Right lobe of liver (tissue), 6 donors: Measurements from ENCODE around the gene TIMM44. TPM values are rescaled to one million over a fixed set of nuclear protein-coding genes. Genes with fewer than 3 reads are reported as not detected.

Source experiments
- ATAC-seq, 4 donors: fragments of 200-7000 bp; cut with Tn5 transposase; one replicate each; pipeline ENCODE4 v1.9.1; 2020; ENCODE audit warnings: mild to moderate bottlenecking in 4 of 4, moderate library complexity in 4 of 4
- DNase-seq, 3 donors: peaks; one replicate each; pipeline ENCODE4 v3.0.0-alpha.2; 2020
- H3K27ac ChIP-seq, 3 donors: fragments of 200-600 bp; one replicate each; pipeline ENCODE4 v1.8.0; 2022
- H3K27me3 ChIP-seq, 2 donors: fragments of 200-600 bp; one replicate each; pipeline ENCODE4 v1.8.0; 2022
- H3K36me3 ChIP-seq, 4 donors: fragments of 200-600 bp; sonication (generic) in 1 of 4; one replicate each; pipeline versions ENCODE4 v1.5.1 to v1.8.0; 2017 to 2022; ENCODE audit warnings: control low read depth in 1 of 4
- H3K4me1 ChIP-seq, 4 donors: fragments of 200-600 bp; sonication (generic) in 1 of 4; one replicate each; pipeline versions ENCODE4 v1.5.1 to v1.8.0; 2017 to 2022; ENCODE audit warnings: control low read depth in 1 of 4
- H3K4me3 ChIP-seq, 3 donors: fragments of 200-600 bp; one replicate each; pipeline ENCODE4 v1.8.0; 2022
- H3K9me3 ChIP-seq, 4 donors: fragments of 200-600 bp; sonication (generic) in 1 of 4; one replicate each; pipeline versions ENCODE4 v1.5.1 to v1.8.0; 2017 to 2022; ENCODE audit warnings: control low read depth in 1 of 4
- CTCF ChIP-seq, 4 donors: fragments of 200-600 bp in 3 of 4; fragments of 450-650 bp in 1 of 4; IDR thresholded peaks; one replicate each; pipeline versions ENCODE4 v1.5.1 to v1.8.0; 2016 to 2022; ENCODE audit warnings: antibody characterized with exemption in 4 of 4, mild to moderate bottlenecking in 2 of 4
- POLR2A ChIP-seq: fragments of 450-650 bp; IDR thresholded peaks from one replicate; pipeline ENCODE4 v1.6.1; 2017; ENCODE audit warnings: antibody characterized with exemption, mild to moderate bottlenecking
- WGBS: methylation state at CpG from one replicate; pipeline ENCODE4 v1.1.6; 2018; ENCODE audit warnings: low coverage, low lambda C conversion rate; ENCODE audit not compliant: insufficient coverage; ENCODE audit errors: missing lambda C conversion rate; 5-methylcytosine and 5-hydroxymethylcytosine counted together
- intact Hi-C, 2 donors: fragments of 100-400 bp; cut with DNase I; formaldehyde crosslinking; loops; one replicate each; pipeline versions ENCODE4 v1.11.2 to v1.14.1; 2022
- total RNA-seq, 6 experiments: library from RNA; depleted of rRNA in 2 of 6; stranded (reverse); fragments of >200 nt in 2 of 6; fragmentation: NEBNext Ultra II Directional in 3 of 6; extraction: Animal tissue kit (Norgen Biotek cat#: 25700) in 3 of 6; gene quantifications; one replicate each; pipeline versions ENCODE4 v1.1.0 to v1.2.4, GENCODE V29; 2016 to 2023
- donor health status: DM: no; HTN: yes; CAD: no.
- donor health status: DM: no; HTN: no; CAD: no.
- donor health status: DM: no; HTN: no; CAD: no.
- donor health status: DM: no; HTN: yes; CAD: no.
- donor health status: DM: no; HTN: yes; CAD: no.

Gene TIMM44
- total RNA-seq, 6 experiments from 2014 or later, result 26.1 to 41.7 (median 36.9) TPM

DNA sequence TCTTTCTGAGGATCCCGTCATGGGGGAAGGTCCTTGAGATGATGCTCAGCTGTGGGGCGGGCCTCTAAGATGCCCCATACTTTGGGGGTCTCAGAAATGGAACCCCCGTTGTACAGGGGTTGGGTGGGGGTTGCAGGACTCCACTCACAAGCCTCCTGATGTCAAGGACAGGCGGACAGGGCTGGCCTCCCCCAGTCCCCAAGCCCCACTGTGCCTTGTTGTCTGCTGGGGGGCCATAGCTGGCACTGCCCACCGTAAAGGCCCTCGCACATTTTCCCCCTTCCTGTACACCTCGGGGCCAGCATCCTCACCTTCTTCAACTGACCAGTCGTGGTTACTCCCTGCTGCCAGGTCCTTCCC is 20.6 kb downstream of the TIMM44 start:
- H3K36me3 ChIP-seq, result peaks cover 0 to 8% (median 0%) of the 10 kb centered on the region in 4 donors
- no peak for ATAC-seq
- 91% methylated on average over 3 of the region's 8 CpGs for WGBS
- no peak overlapping the region for H3K27ac ChIP-seq
- intact Hi-C loops, result no loop called here
- peaks cover 0 to 26% (median 12%) of the 10 kb centered on the region in 4 donors for H3K4me1 ChIP-seq
- TF ChIP-seq POLR2A, result no peak
- no peak for TF ChIP-seq CTCF (IDR thresholded peaks at IDR 0.05)
- DNase-seq, result peak in 1 of 3 donors; percentile 49
- H3K9me3 ChIP-seq, result no peaks in the 10 kb centered on the region
- no peaks in the 10 kb centered on the region for H3K27me3 ChIP-seq
- H3K4me3 ChIP-seq, result no peak overlapping the region

DNA sequence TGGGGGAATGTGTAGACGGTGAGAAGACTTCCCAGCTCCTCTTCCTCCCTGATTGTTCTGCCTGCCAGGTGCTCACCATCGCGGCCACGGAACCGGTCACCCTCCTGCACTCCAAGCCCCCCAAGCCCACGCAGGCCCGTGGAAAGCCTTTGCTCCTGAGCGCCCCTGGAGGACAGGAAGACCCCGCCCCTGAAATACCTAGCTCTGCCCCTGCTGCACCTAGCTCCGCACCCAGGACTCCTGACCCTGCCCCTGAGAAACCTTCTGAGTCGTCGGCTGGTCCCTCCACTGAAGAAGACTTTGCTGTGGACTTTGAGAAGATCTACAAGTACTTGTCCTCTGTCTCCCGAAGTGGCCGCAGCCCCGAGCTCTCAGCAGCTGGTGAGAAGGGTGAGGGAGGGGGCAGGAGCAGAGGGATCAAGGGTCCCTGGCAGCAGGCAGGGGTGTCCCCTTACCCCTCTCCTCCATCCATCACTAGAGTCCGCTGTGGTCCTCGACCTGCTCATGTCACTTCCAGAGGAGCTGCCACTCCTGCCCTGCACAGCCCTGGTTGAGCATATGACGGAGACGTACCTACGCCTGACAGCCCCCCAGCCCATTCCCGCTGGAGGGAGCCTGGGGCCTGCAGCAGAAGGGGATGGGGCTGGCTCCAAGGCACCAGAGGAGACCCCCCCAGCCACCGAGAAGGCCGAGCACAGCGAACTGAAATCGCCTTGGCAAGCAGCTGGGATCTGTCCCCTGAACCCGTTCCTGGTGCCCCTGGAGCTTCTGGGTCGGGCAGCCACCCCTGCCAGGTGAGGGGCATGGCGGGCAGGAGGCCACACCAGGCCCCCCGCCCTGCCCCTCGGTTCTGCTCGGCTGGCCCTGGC is 21.3 kb downstream of the TIMM44 start:
- WGBS, result no CpG with 5 or more reads among the region's 31 CpGs
- Histone ChIP-seq H3K4me3 (no peak overlapping the region), H3K9me3 (no peaks in the 10 kb centered on the region), H3K27ac (no peak overlapping the region), H3K36me3 (peaks cover 0 to 8% (median 0%) of the 10 kb centered on the region in 4 donors), H3K4me1 (peaks cover 0 to 32% (median 15%) of the 10 kb centered on the region in 4 donors), H3K27me3 (no peaks in the 10 kb centered on the region)
- ATAC-seq (no peak), DNase-seq (peak; percentile 32 to 62 (median 51))
- intact Hi-C loops, result no loop called here
- TF ChIP-seq POLR2A (no peak), CTCF (IDR thresholded peaks at IDR 0.05) (no peak)

DNA sequence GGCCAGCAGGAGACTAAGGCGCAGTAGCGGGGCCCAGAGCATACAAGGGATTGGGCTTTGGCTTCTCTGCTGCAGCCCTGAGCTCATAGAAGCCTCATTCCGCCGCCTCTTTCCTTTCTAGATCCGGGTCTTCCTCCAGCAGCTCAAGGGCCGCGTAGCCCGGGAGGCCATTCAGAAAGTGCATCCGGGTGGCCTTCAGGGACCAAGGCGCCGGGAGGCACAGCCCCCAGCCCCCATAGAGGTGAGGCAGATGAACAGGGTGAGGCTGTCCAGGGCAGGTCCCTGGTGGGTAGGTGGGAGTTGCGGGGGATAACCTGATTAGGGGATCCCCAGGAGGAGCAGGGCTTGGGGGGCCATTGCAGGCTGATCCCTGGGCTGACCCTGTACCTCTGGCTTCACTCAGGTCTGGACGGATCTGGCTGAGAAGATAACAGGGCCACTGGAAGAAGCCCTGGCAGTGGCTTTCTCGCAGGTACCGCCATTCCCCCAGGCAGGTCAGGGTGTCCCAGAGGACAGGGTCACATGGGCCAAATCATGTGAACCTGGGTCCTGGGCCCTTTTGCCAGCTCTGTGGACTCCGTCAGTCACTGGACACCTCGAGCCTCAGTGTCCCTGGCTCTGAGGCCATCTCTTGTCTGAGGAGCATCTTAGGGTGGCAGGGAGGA is 22.0 kb downstream of the TIMM44 start:
- no peak for ATAC-seq
- intact Hi-C loops, result no loop called here
- H3K36me3 ChIP-seq, result peaks cover 0 to 8% (median 0%) of the 10 kb centered on the region in 4 donors
- WGBS, result no CpG with 5 or more reads among the region's 17 CpGs
- H3K27me3 ChIP-seq, result no peaks in the 10 kb centered on the region
- no peaks in the 10 kb centered on the region for H3K9me3 ChIP-seq
- DNase-seq, result peak; percentile 47 to 62 (median 56)
- H3K27ac ChIP-seq, result peak overlapping the region; percentile 15 to 72 (median 36)
- peak overlapping the region; percentile 32 to 36 (median 33) for H3K4me3 ChIP-seq
- H3K4me1 ChIP-seq, result peaks cover 0 to 39% (median 15%) of the 10 kb centered on the region in 4 donors
- no peak for TF ChIP-seq POLR2A

- no peak for TF ChIP-seq CTCF (IDR thresholded peaks at IDR 0.05)
- TF ChIP-seq POLR2A, result no peak
These were observed 22.8 kb downstream of the TIMM44 start for GRCh38 chr19:7920519-7921301.

More at GRCh38 chr19:7920519-7921301, 22.8 kb downstream of the TIMM44 start:
- DNase-seq, result peak; percentile 100
- H3K27ac ChIP-seq, result peak overlapping the region; percentile 66 to 81 (median 72)
- H3K4me3 ChIP-seq, result peak overlapping the region; percentile 83 to 95 (median 85)
- ATAC-seq, result peak; percentile 78 to 86 (median 82)
- peaks cover 0 to 8% (median 0%) of the 10 kb centered on the region in 4 donors for H3K36me3 ChIP-seq
- 2% methylated on average over 53 of the region's 62 CpGs for WGBS
- H3K4me1 ChIP-seq, result peaks cover 0 to 46% (median 15%) of the 10 kb centered on the region in 4 donors
- H3K27me3 ChIP-seq, result no peaks in the 10 kb centered on the region
- intact Hi-C loops, result no loop called here
- H3K9me3 ChIP-seq, result no peaks in the 10 kb centered on the region
